ENCODE measurements around the gene COX7A1. TPM values are rescaled to one million over a fixed set of nuclear protein-coding genes. Genes with fewer than 3 reads are reported as not detected.

The COX7A1 gene
- 2.0 and 2.3 TPM in 2 replicates for total RNA-seq

GRCh38 chr19:36152352-36153091 is at the start of gene COX7A1:
COX7A1 (minus strand) TSS chr19:36152447; CDS start chr19:36152407, 40 bp downstream.

GRCh38 chr19:36139473-36140303 is 12.6 kb downstream of the COX7A1 start, which contains the start of gene CAPNS1:
CAPNS1 (plus strand) TSS chr19:36140066; CDS start chr19:36141012, 946 bp downstream.

GRCh38 chr19:36115453-36116343 is 36.5 kb downstream of the COX7A1 start, which contains the start of gene TBCB:
TBCB (plus strand) TSS chr19:36115468; CDS start chr19:36115561, 93 bp downstream.

GRCh38 chr19:36114721-36115452 is 37.4 kb downstream of the COX7A1 start, which contains the start of gene POLR2I:
POLR2I (minus strand) TSS chr19:36114875; CDS start chr19:36114856, 19 bp downstream.

GRCh38 chr19:36110487-36111199 is 41.6 kb downstream of the COX7A1 start, which contains the start of gene OVOL3:
OVOL3 (plus strand) TSS chr19:36111143; CDS start chr19:36111203, 60 bp downstream.

Other genes with a start within 250 kb of the COX7A1 start
- not detected in 2 replicates for gene HCST, start 249.9 kb downstream of the COX7A1 start, total RNA-seq
- gene TYROBP, start 244.2 kb downstream of the COX7A1 start, total RNA-seq, result not detected in 2 replicates
- gene LRFN3, start 216.1 kb downstream of the COX7A1 start, total RNA-seq, result 1.3 and 2.4 TPM in 2 replicates
- 10.9 and 18.2 TPM in 2 replicates for gene SDHAF1, start 157.3 kb downstream of the COX7A1 start, total RNA-seq
- gene SYNE4, start 143.6 kb downstream of the COX7A1 start, total RNA-seq, result not detected in 2 replicates
- 12.3 and 22.2 TPM in 2 replicates for gene ALKBH6, start 138.2 kb downstream of the COX7A1 start, total RNA-seq
- gene CLIP3, start 119.6 kb downstream of the COX7A1 start, total RNA-seq, result 1.8 and 1.9 TPM in 2 replicates
- 0.65 and 1.2 TPM in 2 replicates for gene THAP8, start 98.2 kb downstream of the COX7A1 start, total RNA-seq
- 4.2 and 7.0 TPM in 2 replicates for gene WDR62, start 97.5 kb downstream of the COX7A1 start, total RNA-seq
- not detected in 2 replicates for gene OVOL3, start 41.3 kb downstream of the COX7A1 start, total RNA-seq
- gene POLR2I, start 37.6 kb downstream of the COX7A1 start, total RNA-seq, result 73.7 and 126 TPM in 2 replicates
- 215 and 250 TPM in 2 replicates for gene TBCB, start 37.0 kb downstream of the COX7A1 start, total RNA-seq
- 183 and 230 TPM in 2 replicates for gene CAPNS1, start 12.4 kb downstream of the COX7A1 start, total RNA-seq
- 5.5 TPM in 2 replicates for gene ZNF565, start 62.2 kb upstream of the COX7A1 start, total RNA-seq
- 132 and 153 TPM in 2 replicates for gene ZNF146, start 62.7 kb upstream of the COX7A1 start, total RNA-seq
- 1.6 and 6.1 TPM in 2 replicates for gene ZFP14, start 226.8 kb upstream of the COX7A1 start, total RNA-seq

All from epithelial cell of umbilical artery (primary cell).